B cell (primary cell): ENCODE measurements around the gene ESPL1.

ENCODE experiments used
- EZH2 ChIP-seq: IDR thresholded peaks from 2 replicates; pipeline ENCODE4 v1.6.1; 2012; ENCODE audit warnings: borderline replicate concordance, low read depth, mild to moderate bottlenecking, moderate library complexity, low read length; ENCODE audit not compliant: insufficient read depth, poor library complexity, severe bottlenecking
- TF ChIP-seq, protein P1 (sequence below): fragments of 200-600 bp; IDR thresholded peaks from one replicate; pipeline ENCODE4 v1.8.0; 2022; ENCODE audit warnings: antibody characterized with exemption, mild to moderate bottlenecking

GRCh38 chr12:53340398-53340797 lies 72.3 kb downstream of the ESPL1 start:
- TF ChIP-seq, protein P1, sequence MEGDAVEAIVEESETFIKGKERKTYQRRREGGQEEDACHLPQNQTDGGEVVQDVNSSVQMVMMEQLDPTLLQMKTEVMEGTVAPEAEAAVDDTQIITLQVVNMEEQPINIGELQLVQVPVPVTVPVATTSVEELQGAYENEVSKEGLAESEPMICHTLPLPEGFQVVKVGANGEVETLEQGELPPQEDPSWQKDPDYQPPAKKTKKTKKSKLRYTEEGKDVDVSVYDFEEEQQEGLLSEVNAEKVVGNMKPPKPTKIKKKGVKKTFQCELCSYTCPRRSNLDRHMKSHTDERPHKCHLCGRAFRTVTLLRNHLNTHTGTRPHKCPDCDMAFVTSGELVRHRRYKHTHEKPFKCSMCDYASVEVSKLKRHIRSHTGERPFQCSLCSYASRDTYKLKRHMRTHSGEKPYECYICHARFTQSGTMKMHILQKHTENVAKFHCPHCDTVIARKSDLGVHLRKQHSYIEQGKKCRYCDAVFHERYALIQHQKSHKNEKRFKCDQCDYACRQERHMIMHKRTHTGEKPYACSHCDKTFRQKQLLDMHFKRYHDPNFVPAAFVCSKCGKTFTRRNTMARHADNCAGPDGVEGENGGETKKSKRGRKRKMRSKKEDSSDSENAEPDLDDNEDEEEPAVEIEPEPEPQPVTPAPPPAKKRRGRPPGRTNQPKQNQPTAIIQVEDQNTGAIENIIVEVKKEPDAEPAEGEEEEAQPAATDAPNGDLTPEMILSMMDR: no peak
- TF ChIP-seq EZH2: no peak
